HepG2 (cell line): ENCODE measurements around the gene COA7. TPM values are rescaled to one million over a fixed set of nuclear protein-coding genes. Genes with fewer than 3 reads are reported as not detected.
A peak's percentile ranks its signal among the peaks of the same experiment; 100 is the strongest.

Experiments
- BHLHE40 ChIP-seq: IDR thresholded peaks from 2 replicates; pipeline ENCODE4 v1.6.1; 2011; ENCODE audit warnings: low read length, improper control_type of control experiment
- HDAC1 ChIP-seq: sonication (generic); formaldehyde crosslinking; IDR thresholded peaks from 2 replicates; pipeline ENCODE4 v1.5.1; 2020; ENCODE audit warnings: mild to moderate bottlenecking, missing genetic modification reagents
- SIX1 ChIP-seq: sonication (generic); formaldehyde crosslinking; IDR thresholded peaks from 2 replicates; pipeline ENCODE4 v1.4.0; 2020; ENCODE audit warnings: missing genetic modification reagents, borderline replicate concordance
- ZC3H13 ChIP-seq: sonication (generic); formaldehyde crosslinking; IDR thresholded peaks from 2 replicates; pipeline ENCODE4 v1.8.1; 2023; ENCODE audit warnings: mild to moderate bottlenecking, missing genetic modification reagents, moderate library complexity
- ZIK1 ChIP-seq: sonication (generic); formaldehyde crosslinking; IDR thresholded peaks from 2 replicates; pipeline ENCODE4 v1.5.0; 2020; ENCODE audit warnings: mild to moderate bottlenecking, low read depth, missing genetic modification reagents, borderline replicate concordance
- polyA plus RNA-seq, 8 experiments: library from polyadenylated mRNA; depleted of rRNA in 3 of 8; stranded (reverse) in 7 of 8; unstranded in 1 of 8; fragments of >200 nt; fragmentation: Illumina TruSeq in 4 of 8; extraction: Trizol in 4 of 8; gene quantifications; 2 replicates each; pipeline versions ENCODE4 v1.2.1 to v1.2.3, GENCODE V29; 2011 to 2016; ENCODE audit warnings: low read depth in 4 of 8, missing spikeins in 1 of 8, mixed read lengths in 1 of 8; ENCODE audit not compliant: insufficient read depth in 1 of 8
- total RNA-seq, 5 experiments: library from RNA; depleted of rRNA; stranded (reverse); fragments of >200 nt; fragmentation: Illumina TruSeq; extraction: Trizol; gene quantifications; 2 replicates each; pipeline ENCODE4 v1.2.3, GENCODE V29; 2016; ENCODE audit warnings: low read depth in 1 of 5
- TF ChIP-seq, protein P1 (sequence below): sonication (generic); formaldehyde crosslinking; IDR thresholded peaks from 2 replicates; pipeline ENCODE4 v1.4.0; 2020; ENCODE audit warnings: missing genetic modification reagents
- TF ChIP-seq, protein P2 (sequence below), 2 experiments: fragments of 450-650 bp in 1 of 2; sonication (generic) in 1 of 2; formaldehyde crosslinking in 1 of 2; IDR thresholded peaks; 2 replicates each; pipeline versions ENCODE4 v1.6.1 to v1.8.0; 2016 to 2022; ENCODE audit warnings: antibody characterized with exemption in 1 of 2, mild to moderate bottlenecking in 1 of 2, missing genetic modification reagents in 1 of 2
- TF ChIP-seq, protein P3 (sequence below): sonication (generic); formaldehyde crosslinking; conservative IDR thresholded peaks from 2 replicates; pipeline ENCODE4 v1.8.0; 2022; ENCODE audit warnings: mild to moderate bottlenecking, moderate library complexity, missing genetic modification reagents
- TF ChIP-seq, protein P4 (sequence below): sonication (generic); IDR thresholded peaks from 2 replicates; pipeline ENCODE4 v1.6.1; 2016; ENCODE audit warnings: low read depth, borderline replicate concordance

Gene COA7
- total and polyA plus RNA-seq, 2 of the 13 experiments (the other 11 are each of a cell fraction or from before 2014, with no cell fraction given): 12.3 to 30.4 TPM

DNA sequence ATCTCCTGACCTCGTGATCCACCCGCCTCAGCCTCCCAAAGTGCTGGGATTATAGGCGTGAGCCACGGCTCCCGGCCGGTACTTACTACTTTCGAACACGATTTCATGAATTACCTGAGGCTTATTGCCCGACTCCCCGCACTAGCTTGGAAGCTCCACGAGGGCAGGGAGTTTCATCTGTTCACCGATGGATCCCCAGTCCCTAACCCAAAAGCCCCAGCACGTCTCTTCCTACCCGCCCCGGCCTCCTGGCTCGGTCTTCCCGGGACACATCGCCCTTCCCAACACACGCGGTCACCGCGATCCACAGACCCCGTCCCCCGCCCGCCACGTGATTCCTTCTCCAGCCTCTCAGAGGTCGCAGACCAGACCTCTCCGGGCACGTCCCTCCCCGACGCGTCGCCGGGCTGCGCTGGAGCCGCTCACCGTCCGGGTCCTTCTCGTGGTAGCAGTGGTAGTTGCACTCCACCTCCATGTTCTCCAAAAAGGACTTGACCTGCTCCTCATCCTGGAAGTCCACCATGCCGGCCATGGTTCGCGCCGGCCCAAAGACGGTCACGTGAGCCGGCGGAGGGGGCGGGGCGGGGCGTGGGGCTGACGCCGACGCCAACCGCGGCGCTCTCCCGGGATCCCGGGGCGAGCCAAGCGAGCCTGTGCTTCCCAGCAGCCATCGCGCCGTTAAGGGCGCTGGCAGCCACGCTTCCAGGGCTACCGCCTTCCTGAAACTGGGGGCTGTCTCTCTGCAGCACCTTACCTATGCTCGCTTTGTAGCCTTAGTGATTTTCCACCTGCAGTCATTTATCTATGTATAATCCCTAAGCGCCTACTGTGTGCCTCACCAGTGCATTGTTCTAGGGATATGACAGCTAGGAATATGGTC, at the start of gene COA7 (continued):
- TF ChIP-seq, protein P1, sequence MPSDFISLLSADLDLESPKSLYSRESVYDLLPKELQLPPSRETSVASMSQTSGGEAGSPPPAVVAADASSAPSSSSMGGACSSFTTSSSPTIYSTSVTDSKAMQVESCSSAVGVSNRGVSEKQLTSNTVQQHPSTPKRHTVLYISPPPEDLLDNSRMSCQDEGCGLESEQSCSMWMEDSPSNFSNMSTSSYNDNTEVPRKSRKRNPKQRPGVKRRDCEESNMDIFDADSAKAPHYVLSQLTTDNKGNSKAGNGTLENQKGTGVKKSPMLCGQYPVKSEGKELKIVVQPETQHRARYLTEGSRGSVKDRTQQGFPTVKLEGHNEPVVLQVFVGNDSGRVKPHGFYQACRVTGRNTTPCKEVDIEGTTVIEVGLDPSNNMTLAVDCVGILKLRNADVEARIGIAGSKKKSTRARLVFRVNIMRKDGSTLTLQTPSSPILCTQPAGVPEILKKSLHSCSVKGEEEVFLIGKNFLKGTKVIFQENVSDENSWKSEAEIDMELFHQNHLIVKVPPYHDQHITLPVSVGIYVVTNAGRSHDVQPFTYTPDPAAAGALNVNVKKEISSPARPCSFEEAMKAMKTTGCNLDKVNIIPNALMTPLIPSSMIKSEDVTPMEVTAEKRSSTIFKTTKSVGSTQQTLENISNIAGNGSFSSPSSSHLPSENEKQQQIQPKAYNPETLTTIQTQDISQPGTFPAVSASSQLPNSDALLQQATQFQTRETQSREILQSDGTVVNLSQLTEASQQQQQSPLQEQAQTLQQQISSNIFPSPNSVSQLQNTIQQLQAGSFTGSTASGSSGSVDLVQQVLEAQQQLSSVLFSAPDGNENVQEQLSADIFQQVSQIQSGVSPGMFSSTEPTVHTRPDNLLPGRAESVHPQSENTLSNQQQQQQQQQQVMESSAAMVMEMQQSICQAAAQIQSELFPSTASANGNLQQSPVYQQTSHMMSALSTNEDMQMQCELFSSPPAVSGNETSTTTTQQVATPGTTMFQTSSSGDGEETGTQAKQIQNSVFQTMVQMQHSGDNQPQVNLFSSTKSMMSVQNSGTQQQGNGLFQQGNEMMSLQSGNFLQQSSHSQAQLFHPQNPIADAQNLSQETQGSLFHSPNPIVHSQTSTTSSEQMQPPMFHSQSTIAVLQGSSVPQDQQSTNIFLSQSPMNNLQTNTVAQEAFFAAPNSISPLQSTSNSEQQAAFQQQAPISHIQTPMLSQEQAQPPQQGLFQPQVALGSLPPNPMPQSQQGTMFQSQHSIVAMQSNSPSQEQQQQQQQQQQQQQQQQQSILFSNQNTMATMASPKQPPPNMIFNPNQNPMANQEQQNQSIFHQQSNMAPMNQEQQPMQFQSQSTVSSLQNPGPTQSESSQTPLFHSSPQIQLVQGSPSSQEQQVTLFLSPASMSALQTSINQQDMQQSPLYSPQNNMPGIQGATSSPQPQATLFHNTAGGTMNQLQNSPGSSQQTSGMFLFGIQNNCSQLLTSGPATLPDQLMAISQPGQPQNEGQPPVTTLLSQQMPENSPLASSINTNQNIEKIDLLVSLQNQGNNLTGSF: no peak; the same call in 1 of the 2 replicates
- TF ChIP-seq SIX1 (peak; percentile 8; the same call in 1 of the 2 replicates), HDAC1 (peak; percentile 90), ZC3H13 (peak; percentile 70; the same call in 1 of the 2 replicates), ZIK1 (CRISPR knock-in tag) (peak; percentile 88; the same call in 1 of the 2 replicates), BHLHE40 (peak; percentile 92)
- TF ChIP-seq, protein P2, sequence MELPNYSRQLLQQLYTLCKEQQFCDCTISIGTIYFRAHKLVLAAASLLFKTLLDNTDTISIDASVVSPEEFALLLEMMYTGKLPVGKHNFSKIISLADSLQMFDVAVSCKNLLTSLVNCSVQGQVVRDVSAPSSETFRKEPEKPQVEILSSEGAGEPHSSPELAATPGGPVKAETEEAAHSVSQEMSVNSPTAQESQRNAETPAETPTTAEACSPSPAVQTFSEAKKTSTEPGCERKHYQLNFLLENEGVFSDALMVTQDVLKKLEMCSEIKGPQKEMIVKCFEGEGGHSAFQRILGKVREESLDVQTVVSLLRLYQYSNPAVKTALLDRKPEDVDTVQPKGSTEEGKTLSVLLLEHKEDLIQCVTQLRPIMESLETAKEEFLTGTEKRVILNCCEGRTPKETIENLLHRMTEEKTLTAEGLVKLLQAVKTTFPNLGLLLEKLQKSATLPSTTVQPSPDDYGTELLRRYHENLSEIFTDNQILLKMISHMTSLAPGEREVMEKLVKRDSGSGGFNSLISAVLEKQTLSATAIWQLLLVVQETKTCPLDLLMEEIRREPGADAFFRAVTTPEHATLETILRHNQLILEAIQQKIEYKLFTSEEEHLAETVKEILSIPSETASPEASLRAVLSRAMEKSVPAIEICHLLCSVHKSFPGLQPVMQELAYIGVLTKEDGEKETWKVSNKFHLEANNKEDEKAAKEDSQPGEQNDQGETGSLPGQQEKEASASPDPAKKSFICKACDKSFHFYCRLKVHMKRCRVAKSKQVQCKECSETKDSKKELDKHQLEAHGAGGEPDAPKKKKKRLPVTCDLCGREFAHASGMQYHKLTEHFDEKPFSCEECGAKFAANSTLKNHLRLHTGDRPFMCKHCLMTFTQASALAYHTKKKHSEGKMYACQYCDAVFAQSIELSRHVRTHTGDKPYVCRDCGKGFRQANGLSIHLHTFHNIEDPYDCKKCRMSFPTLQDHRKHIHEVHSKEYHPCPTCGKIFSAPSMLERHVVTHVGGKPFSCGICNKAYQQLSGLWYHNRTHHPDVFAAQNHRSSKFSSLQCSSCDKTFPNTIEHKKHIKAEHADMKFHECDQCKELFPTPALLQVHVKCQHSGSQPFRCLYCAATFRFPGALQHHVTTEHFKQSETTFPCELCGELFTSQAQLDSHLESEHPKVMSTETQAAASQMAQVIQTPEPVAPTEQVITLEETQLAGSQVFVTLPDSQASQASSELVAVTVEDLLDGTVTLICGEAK (IDR thresholded peaks at IDR 0.05): no peak
- TF ChIP-seq, protein P2 (CRISPR knock-in tag; IDR thresholded peaks at IDR 0.05): peak; percentile 87
- TF ChIP-seq, protein P3, sequence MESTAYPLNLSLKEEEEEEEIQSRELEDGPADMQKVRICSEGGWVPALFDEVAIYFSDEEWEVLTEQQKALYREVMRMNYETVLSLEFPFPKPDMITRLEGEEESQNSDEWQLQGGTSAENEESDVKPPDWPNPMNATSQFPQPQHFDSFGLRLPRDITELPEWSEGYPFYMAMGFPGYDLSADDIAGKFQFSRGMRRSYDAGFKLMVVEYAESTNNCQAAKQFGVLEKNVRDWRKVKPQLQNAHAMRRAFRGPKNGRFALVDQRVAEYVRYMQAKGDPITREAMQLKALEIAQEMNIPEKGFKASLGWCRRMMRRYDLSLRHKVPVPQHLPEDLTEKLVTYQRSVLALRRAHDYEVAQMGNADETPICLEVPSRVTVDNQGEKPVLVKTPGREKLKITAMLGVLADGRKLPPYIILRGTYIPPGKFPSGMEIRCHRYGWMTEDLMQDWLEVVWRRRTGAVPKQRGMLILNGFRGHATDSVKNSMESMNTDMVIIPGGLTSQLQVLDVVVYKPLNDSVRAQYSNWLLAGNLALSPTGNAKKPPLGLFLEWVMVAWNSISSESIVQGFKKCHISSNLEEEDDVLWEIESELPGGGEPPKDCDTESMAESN (CRISPR knock-in tag): peak; percentile 96
- TF ChIP-seq, protein P4, sequence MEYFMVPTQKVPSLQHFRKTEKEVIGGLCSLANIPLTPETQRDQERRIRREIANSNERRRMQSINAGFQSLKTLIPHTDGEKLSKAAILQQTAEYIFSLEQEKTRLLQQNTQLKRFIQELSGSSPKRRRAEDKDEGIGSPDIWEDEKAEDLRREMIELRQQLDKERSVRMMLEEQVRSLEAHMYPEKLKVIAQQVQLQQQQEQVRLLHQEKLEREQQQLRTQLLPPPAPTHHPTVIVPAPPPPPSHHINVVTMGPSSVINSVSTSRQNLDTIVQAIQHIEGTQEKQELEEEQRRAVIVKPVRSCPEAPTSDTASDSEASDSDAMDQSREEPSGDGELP: no peak; the same call in 1 of the 2 replicates
